Activated T-cell treated with anti-CD3 and anti-CD28 coated beads for 1 hour (primary cell): ENCODE data around the gene GYPA.
"Not testable (repeated sequence)": the region's sequence is repeated elsewhere in the genome, so short reads cannot be mapped to it uniquely, and the experiment has no call there.

Experiments
- DNase-seq: peaks from one replicate; pipeline ENCODE4 v3.0.0-alpha.2; 2020; ENCODE audit warnings: low read depth

GYPA gene

GRCh38 chr4:144140594-144141295, at the start of gene GYPA:
TSS of gene GYPA (minus strand) at chr4:144140718. CDS start at chr4:144140635, 83 bp downstream.
- DNase-seq: not testable (repeated sequence)

- DNase-seq: no peak
Measured at GRCh38 chr4:144190009-144190408, 49.5 kb upstream of the GYPA start.

GRCh38 chr4:144189121-144189520, 48.6 kb upstream of the GYPA start:
- no peak for DNase-seq

GRCh38 chr4:144185086-144185485, 44.6 kb upstream of the GYPA start:
- no peak for DNase-seq

GRCh38 chr4:144183165-144183564, 42.6 kb upstream of the GYPA start:
- no peak for DNase-seq

GRCh38 chr4:144181391-144181790, 40.9 kb upstream of the GYPA start:
- DNase-seq: no peak

- no peak for DNase-seq
Measured at GRCh38 chr4:144179152-144179739, 38.7 kb upstream of the GYPA start.

GRCh38 chr4:144178414-144178813, 37.9 kb upstream of the GYPA start:
- no peak for DNase-seq

- no peak for DNase-seq
Measured at GRCh38 chr4:144176476-144176875, 36.0 kb upstream of the GYPA start.

- DNase-seq: no peak
Measured at GRCh38 chr4:144174401-144175067, 34.0 kb upstream of the GYPA start.

GRCh38 chr4:144171697-144172096, 31.2 kb upstream of the GYPA start:
- no peak for DNase-seq

GRCh38 chr4:144169211-144169610, 28.7 kb upstream of the GYPA start:
- no peak for DNase-seq

GRCh38 chr4:144154044-144154443, 13.5 kb upstream of the GYPA start:
- DNase-seq: no peak

GRCh38 chr4:144142690-144143326, 2.3 kb upstream of the GYPA start:
- DNase-seq: not testable (repeated sequence)

- no peak for DNase-seq
Measured at GRCh38 chr4:144141493-144141892, 975 bp upstream of the GYPA start.

GRCh38 chr4:144139991-144140390, 527 bp downstream of the GYPA start:
- DNase-seq: not testable (repeated sequence)

GRCh38 chr4:144139547-144139946, 971 bp downstream of the GYPA start:
- not testable (repeated sequence) for DNase-seq

- not testable (repeated sequence) for DNase-seq
Measured at GRCh38 chr4:144138239-144138638, 2.3 kb downstream of the GYPA start.

- not testable (repeated sequence) for DNase-seq
Measured at GRCh38 chr4:144137137-144137931, 3.2 kb downstream of the GYPA start.

GRCh38 chr4:144136189-144136588, 4.3 kb downstream of the GYPA start:
- not testable (repeated sequence) for DNase-seq

GRCh38 chr4:144130167-144130566, 10.4 kb downstream of the GYPA start:
- not testable (repeated sequence) for DNase-seq

GRCh38 chr4:144129336-144129875, 11.1 kb downstream of the GYPA start:
- DNase-seq: not testable (repeated sequence)
